ENCODE data around the gene STX8.

- TF ChIP-seq POLR2AphosphoS5 (IDR thresholded peaks at IDR 0.05; ENCODE audit: low read depth, low read length) (no peak), REST (IDR thresholded peaks at IDR 0.05; ENCODE audit: insufficient read depth in 1 of 2, low read depth in 2 of 2, low read length in 2 of 2) (no peak), TAF1 (IDR thresholded peaks at IDR 0.05; ENCODE audit: borderline replicate concordance, insufficient read depth, low read length) (no peak), SIN3A (IDR thresholded peaks at IDR 0.05; ENCODE audit: borderline replicate concordance, insufficient read depth, low read length) (no peak)
Measured at GRCh38 chr17:9598661-9599060, 23.0 kb upstream of the STX8 start.
